ENCODE measurements around the gene KCNQ4.

DNA sequence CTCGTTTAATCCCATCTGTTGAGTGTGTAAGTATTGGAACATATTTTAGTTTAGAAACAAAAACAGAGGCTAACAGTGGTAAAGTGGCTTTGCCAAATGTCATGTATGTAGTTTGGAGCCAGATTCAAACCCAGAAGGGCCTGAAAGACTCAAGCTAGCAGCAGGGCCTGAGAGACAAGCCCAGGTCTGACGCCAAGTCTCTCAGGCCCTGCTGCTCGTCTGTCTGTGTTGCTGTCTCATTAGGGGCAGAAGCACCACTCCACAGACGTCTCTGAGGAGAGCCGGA, 70.2 kb downstream of the KCNQ4 start:
- TF ChIP-seq YY1 (IDR thresholded peaks at IDR 0.05; ENCODE audit: insufficient read depth, insufficient read length) = no peak
- no peak for TF ChIP-seq SUZ12 (IDR thresholded peaks at IDR 0.05; ENCODE audit: extremely low read depth, insufficient read depth, insufficient read length)

All from NT2/D1 (cell line).